Mesendoderm (in vitro differentiated cells): ENCODE data around the gene QRFP.
"Not testable (repeated sequence)": the region's sequence is repeated elsewhere in the genome, so short reads cannot be mapped to it uniquely, and the experiment has no call there.

Experiments used
- DNase-seq: peaks from one replicate; pipeline ENCODE4 v3.0.0; 2013
- H2AK5ac ChIP-seq: 2 replicates; pipeline ENCODE4 v1.6.1; 2013; ENCODE audit warnings: low read length, inconsistent platforms
- H2BK120ac ChIP-seq: 2 replicates; pipeline ENCODE4 v1.6.1; 2013; ENCODE audit warnings: low read depth, mild to moderate bottlenecking, low read length, moderate library complexity, mixed read lengths
- H2BK15ac ChIP-seq: replicated peaks from 2 replicates; pipeline ENCODE4 v1.6.1; 2013; ENCODE audit warnings: low read depth, mild to moderate bottlenecking, moderate library complexity
- H2BK5ac ChIP-seq: 2 replicates; pipeline ENCODE4 v1.6.1; 2013; ENCODE audit warnings: low read length, inconsistent platforms
- H3K18ac ChIP-seq: 2 replicates; pipeline ENCODE4 v1.6.1; 2013; ENCODE audit warnings: mild to moderate bottlenecking, low read length, mixed read lengths
- H3K23ac ChIP-seq: one replicate; pipeline ENCODE4 v1.6.1; 2013; ENCODE audit warnings: low read length
- H3K27ac ChIP-seq: 2 replicates; pipeline ENCODE4 v1.5.1; 2013; ENCODE audit warnings: low read depth, mild to moderate bottlenecking, inconsistent platforms, low read length, moderate library complexity
- H3K27me3 ChIP-seq: 2 replicates; pipeline ENCODE4 v1.6.1; 2013; ENCODE audit warnings: low read length, control low read depth, mild to moderate bottlenecking, inconsistent platforms; ENCODE audit not compliant: insufficient read depth, poor library complexity
- H3K36me3 ChIP-seq: 2 replicates; pipeline ENCODE4 v1.6.1; 2013; ENCODE audit warnings: low read length, inconsistent platforms; ENCODE audit not compliant: control insufficient read depth, insufficient read depth
- H3K4ac ChIP-seq: one replicate; pipeline ENCODE4 v1.6.1; 2013; ENCODE audit warnings: low read depth, mild to moderate bottlenecking, low read length, moderate library complexity
- H3K4me1 ChIP-seq: 2 replicates; pipeline ENCODE4 v1.6.1; 2013; ENCODE audit warnings: low read depth, low read length, inconsistent platforms; ENCODE audit not compliant: control insufficient read depth
- H3K4me2 ChIP-seq: 2 replicates; pipeline ENCODE4 v1.6.1; 2013; ENCODE audit warnings: low read length
- H3K4me3 ChIP-seq: 2 replicates; pipeline ENCODE4 v1.5.1; 2013; ENCODE audit warnings: mild to moderate bottlenecking, low read length
- H3K56ac ChIP-seq: one replicate; pipeline ENCODE4 v1.6.1; 2013; ENCODE audit warnings: low read length
- H3K79me1 ChIP-seq: 2 replicates; pipeline ENCODE4 v1.6.1; 2013; ENCODE audit warnings: low read length, inconsistent platforms
- H3K79me2 ChIP-seq: 2 replicates; pipeline ENCODE4 v1.6.1; 2013; ENCODE audit warnings: mild to moderate bottlenecking, low read length; ENCODE audit not compliant: control insufficient read depth, insufficient read depth
- H3K9ac ChIP-seq: 2 replicates; pipeline ENCODE4 v1.6.1; 2013; ENCODE audit warnings: low read length, inconsistent platforms
- H4K5ac ChIP-seq: one replicate; pipeline ENCODE4 v1.6.1; 2013; ENCODE audit warnings: low read length
- H4K8ac ChIP-seq: one replicate; pipeline ENCODE4 v1.6.1; 2013; ENCODE audit warnings: low read depth, mild to moderate bottlenecking, control low read depth, low read length, moderate library complexity
- WGBS: extraction: QIAGEN DNeasy Blood & Tissue Kit; methylation state at CpG from one replicate; pipeline ENCODE4 v1.1.7; 2013; ENCODE audit warnings: low lambda C conversion rate, missing lambda C conversion rate; ENCODE audit not compliant: insufficient coverage; ENCODE audit errors: extremely low coverage; 5-methylcytosine and 5-hydroxymethylcytosine counted together

QRFP gene

DNA sequence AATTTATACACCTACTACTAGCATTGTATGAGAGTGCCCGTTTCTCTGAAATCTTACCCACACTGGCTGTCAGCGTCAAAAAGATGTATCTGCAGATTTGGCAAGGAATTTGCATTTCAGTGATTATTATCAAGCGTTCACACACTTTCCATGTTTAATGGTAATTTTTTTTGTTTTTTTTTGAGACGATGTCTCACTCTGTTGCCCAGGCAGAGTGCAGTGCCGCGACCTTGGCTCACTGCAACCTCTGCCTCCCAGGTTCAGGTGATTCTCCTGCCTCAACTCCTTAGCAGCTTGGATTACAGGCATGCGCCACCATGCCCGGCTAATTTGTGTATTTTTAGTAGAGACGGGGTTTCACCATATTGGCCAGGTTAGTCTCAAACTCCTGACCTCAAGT is 47.3 kb downstream of the QRFP start:
- no peak overlapping the region for H3K4me2 ChIP-seq
- no peak overlapping the region for H3K23ac ChIP-seq
- H2BK5ac ChIP-seq, result no peak overlapping the region
- no peak overlapping the region for H2AK5ac ChIP-seq
- H3K56ac ChIP-seq, result no peak overlapping the region
- no peak overlapping the region for H2BK120ac ChIP-seq
- no peak overlapping the region for H3K18ac ChIP-seq
- DNase-seq, result no peak
- H3K36me3 ChIP-seq, result no peaks in the 10 kb centered on the region
- H3K79me1 ChIP-seq, result peaks cover 4% of the 10 kb centered on the region
- H3K27ac ChIP-seq, result no peak overlapping the region
- no peak overlapping the region for H3K4me3 ChIP-seq
- H3K4me1 ChIP-seq, result peaks cover 5% of the 10 kb centered on the region
- H3K4ac ChIP-seq, result no peak overlapping the region
- H2BK15ac ChIP-seq, result no peak overlapping the region
- H3K27me3 ChIP-seq, result no peaks in the 10 kb centered on the region
- WGBS, result no CpG with 5 or more reads among the region's 9 CpGs
- no peak overlapping the region for H4K5ac ChIP-seq
- no peak overlapping the region for H4K8ac ChIP-seq
- H3K9ac ChIP-seq, result no peak overlapping the region
- peaks cover 46% of the 10 kb centered on the region for H3K79me2 ChIP-seq

DNA sequence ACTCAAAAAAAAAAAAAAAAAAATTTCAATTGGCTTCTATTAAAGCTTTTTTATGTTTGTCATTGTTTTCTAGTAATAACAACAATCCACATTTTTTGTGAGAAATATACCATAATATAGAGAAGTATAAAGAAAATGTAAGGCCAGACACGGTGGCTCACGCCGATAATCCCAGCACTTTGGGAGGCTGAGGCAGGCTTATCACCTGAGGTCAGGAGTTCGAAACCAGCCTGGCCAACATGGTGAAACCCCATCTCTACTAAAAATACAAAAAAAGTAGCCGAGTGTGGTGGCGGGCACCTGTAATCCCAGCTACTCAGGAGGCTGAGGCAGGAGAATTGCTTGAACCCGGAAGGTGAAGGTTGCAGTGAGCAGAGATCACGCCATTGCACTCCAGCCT is 48.1 kb downstream of the QRFP start:
- H3K27me3 ChIP-seq, H3K4me3 ChIP-seq, H2BK120ac ChIP-seq, H3K4me1 ChIP-seq, H4K5ac ChIP-seq, H4K8ac ChIP-seq, H3K23ac ChIP-seq, H2BK5ac ChIP-seq, H3K4me2 ChIP-seq, H3K27ac ChIP-seq, H3K56ac ChIP-seq, H2AK5ac ChIP-seq, H3K79me1 ChIP-seq, H3K9ac ChIP-seq, H3K18ac ChIP-seq, H2BK15ac ChIP-seq, H3K36me3 ChIP-seq, H3K4ac ChIP-seq, DNase-seq: not testable (repeated sequence)
- WGBS, result no CpG with 5 or more reads among the region's 8 CpGs
- peaks cover 54% of the 10 kb centered on the region for H3K79me2 ChIP-seq

DNA sequence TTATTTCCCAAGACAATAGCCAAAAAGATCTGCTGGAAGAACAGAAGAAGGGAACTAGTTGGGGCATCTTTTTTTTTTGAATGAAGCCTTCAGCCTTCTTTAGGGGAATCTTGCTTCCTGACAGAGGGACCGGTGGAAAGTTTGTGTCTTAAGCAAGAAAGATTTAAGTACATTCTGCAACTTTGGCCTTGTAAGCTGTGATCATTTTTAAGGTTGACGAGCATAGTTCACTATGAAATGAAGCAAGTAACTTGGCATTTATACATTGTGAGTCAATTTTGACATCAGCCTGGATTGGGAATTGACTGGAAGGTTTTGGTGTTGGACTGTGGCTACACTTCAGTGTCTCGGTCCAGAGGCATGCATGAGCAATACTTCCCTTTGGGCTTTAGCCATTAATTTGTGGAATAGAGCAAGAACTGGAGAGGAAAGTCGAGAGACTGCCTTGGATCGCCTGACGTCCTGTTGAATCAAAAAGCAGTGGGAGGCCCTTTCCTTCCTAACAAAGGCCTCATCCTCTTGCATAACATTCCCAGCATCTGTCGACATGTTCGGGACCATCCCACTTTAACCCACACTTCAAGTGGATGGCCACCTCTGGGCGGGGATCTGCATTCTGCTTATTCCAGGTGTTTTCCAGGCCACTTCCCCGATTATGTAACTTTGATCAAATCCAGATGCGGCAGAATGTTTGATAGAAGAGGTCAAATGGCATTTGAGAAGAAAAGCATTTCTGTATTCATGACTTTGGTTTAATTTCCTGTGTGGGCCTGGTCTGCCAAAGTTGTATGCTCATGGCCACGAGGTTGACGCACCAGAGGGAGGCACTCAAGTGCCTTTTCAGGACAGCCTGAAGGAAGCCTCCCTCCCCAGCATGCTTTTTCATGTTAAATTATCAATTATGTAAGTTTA is 49.0 kb downstream of the QRFP start:
- peak; percentile 91 for DNase-seq
- H2BK120ac ChIP-seq, result no peak overlapping the region
- no CpG with 5 or more reads among the region's 13 CpGs for WGBS

DNA sequence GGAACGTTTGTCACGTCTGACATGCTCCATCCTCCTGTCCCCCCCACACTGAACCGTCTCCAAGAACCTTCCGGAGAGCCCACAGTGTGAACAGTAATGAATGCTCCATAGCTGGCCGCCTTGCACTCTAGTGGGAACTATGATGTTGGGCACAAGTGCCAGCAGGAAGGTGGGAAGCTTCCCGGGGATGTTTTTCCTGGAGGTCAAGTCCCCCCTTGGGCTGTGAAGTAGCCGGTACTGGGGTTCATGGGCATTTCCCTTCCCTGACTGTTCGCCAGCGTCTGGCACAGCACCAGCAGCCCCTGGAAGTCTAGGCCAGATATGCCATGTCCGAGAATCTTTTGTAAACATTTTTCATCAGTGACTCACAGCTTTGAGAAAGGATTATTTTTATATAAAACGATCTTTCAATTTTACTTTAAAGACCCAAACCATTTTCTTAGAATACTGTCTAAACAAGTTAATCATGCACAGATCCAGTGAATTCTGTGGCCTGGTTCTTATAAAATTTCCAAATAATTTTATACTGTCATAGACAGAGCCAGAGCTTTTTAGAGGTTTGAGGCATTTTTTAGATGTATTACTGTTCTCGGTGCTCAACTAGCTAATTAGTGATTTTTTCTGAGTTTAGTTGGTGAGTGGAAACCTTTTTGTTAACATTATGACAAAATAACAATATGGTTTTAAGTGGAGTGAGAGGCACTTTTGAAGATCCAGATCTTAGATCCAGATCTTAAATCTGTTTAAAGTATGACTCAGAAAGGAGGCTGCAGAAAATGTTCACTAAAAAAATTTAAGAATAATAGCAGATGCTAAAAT is 49.9 kb downstream of the QRFP start:
- H4K5ac ChIP-seq, result no peak overlapping the region
- H3K36me3 ChIP-seq, result no peaks in the 10 kb centered on the region
- H3K4ac ChIP-seq, result no peak overlapping the region
- peak overlapping the region; percentile 22 for H3K18ac ChIP-seq
- H3K79me2 ChIP-seq, result peaks cover 65% of the 10 kb centered on the region
- H3K4me3 ChIP-seq, result no peak overlapping the region
- H2BK120ac ChIP-seq, result no peak overlapping the region
- peak overlapping the region; percentile 37 for H3K56ac ChIP-seq
- no peaks in the 10 kb centered on the region for H3K27me3 ChIP-seq
- no peak for DNase-seq
- no peak overlapping the region for H4K8ac ChIP-seq
- H3K23ac ChIP-seq, result no peak overlapping the region
- H3K4me1 ChIP-seq, result peaks cover 5% of the 10 kb centered on the region
- peaks cover 16% of the 10 kb centered on the region for H3K79me1 ChIP-seq
- H3K4me2 ChIP-seq, result no peak overlapping the region
- no CpG with 5 or more reads among the region's 12 CpGs for WGBS
- H3K27ac ChIP-seq, result no peak overlapping the region
- H3K9ac ChIP-seq, result no peak overlapping the region
- no peak overlapping the region for H2AK5ac ChIP-seq
- no peak overlapping the region for H2BK15ac ChIP-seq
- no peak overlapping the region for H2BK5ac ChIP-seq

More for the DNA sequence above, 49.0 kb downstream of the QRFP start:
- Histone ChIP-seq H3K4me2 (no peak overlapping the region), H3K56ac (peak overlapping the region; percentile 68), H3K4me1 (peaks cover 5% of the 10 kb centered on the region), H3K4me3 (no peak overlapping the region), H2AK5ac (no peak overlapping the region), H3K36me3 (no peaks in the 10 kb centered on the region), H3K23ac (no peak overlapping the region), H2BK15ac (no peak overlapping the region), H3K27me3 (no peaks in the 10 kb centered on the region), H3K27ac (peak overlapping the region; percentile 63), H2BK5ac (peak overlapping the region; percentile 56), H3K79me2 (peaks cover 60% of the 10 kb centered on the region), H3K79me1 (peaks cover 13% of the 10 kb centered on the region), H3K4ac (no peak overlapping the region), H4K5ac (no peak overlapping the region), H4K8ac (no peak overlapping the region), H3K9ac (peak overlapping the region; percentile 37), H3K18ac (peak overlapping the region; percentile 22)

DNA sequence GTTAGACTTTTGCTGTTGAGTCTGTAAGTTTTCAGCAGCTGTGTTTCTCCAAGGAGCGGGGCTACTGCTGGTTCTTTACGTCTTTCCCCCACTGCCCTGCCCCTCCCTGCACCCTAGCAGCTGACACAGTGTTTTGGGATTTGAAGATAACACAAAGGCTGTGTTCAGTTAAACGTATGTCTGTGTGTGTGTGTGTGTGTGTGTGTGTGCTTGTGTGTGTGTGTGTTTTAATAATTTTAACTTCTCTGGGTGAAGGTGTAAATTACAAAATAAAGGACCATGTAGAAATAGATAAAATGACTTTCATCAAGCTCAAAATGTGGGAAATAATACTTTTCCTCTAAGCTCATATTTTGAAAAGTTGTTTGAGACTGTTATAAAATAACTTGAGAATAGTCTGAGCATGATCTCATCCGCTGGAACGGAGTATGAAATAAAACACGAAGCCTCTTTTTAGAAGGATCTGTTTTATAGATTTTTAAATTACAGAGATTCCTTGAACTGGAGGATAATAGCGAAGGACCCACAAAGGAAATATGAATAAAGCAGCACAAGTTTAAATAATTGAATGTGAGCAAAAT is 50.6 kb downstream of the QRFP start:
- no peak overlapping the region for H3K4me3 ChIP-seq
- no peak for DNase-seq

More for the DNA sequence above, 50.6 kb downstream of the QRFP start:
- Histone ChIP-seq H3K23ac (no peak overlapping the region), H3K79me1 (peaks cover 16% of the 10 kb centered on the region), H3K4me2 (no peak overlapping the region), H4K8ac (no peak overlapping the region), H2AK5ac (no peak overlapping the region), H3K27me3 (no peaks in the 10 kb centered on the region), H3K9ac (peak overlapping the region; percentile 8), H2BK120ac (no peak overlapping the region), H3K4me1 (peaks cover 5% of the 10 kb centered on the region), H2BK15ac (no peak overlapping the region), H3K56ac (no peak overlapping the region), H4K5ac (no peak overlapping the region), H3K4ac (no peak overlapping the region), H2BK5ac (no peak overlapping the region), H3K79me2 (peaks cover 66% of the 10 kb centered on the region), H3K36me3 (no peaks in the 10 kb centered on the region), H3K27ac (no peak overlapping the region), H3K18ac (no peak overlapping the region)
- no CpG with 5 or more reads among the region's 7 CpGs for WGBS
